H9 (cell line): Measurements from ENCODE around the gene TMEM156. TPM values are rescaled to one million over a fixed set of nuclear protein-coding genes. Genes with fewer than 3 reads are reported as not detected.
A peak's percentile ranks its signal among the peaks of the same experiment; 100 is the strongest.

ENCODE experiments used
- DNase-seq: peaks from one replicate; pipeline ENCODE4 v3.0.0-alpha.2; 2017
- H2AFZ ChIP-seq: one replicate; pipeline ENCODE4 v1.6.1; 2013; ENCODE audit warnings: mild to moderate bottlenecking, low read length, control low read depth, moderate library complexity
- H2AK5ac ChIP-seq: 2 replicates; pipeline ENCODE4 v1.6.1; 2013; ENCODE audit warnings: low read length, control low read depth, mixed read lengths; ENCODE audit not compliant: insufficient read length
- H2BK120ac ChIP-seq: one replicate; pipeline ENCODE4 v1.6.1; 2013; ENCODE audit warnings: low read depth, mild to moderate bottlenecking, low read length, control low read depth, inconsistent platforms; ENCODE audit not compliant: poor library complexity, severe bottlenecking
- H2BK12ac ChIP-seq: 2 replicates; pipeline ENCODE4 v1.6.1; 2013; ENCODE audit warnings: low read length, control low read depth, mixed read lengths, low read depth; ENCODE audit not compliant: insufficient read length
- H2BK15ac ChIP-seq: 2 replicates; pipeline ENCODE4 v1.6.1; 2013; ENCODE audit warnings: low read depth, low read length, control low read depth
- H2BK20ac ChIP-seq: one replicate; pipeline ENCODE4 v1.6.1; 2013; ENCODE audit warnings: low read depth, mild to moderate bottlenecking, low read length, control low read depth, inconsistent platforms; ENCODE audit not compliant: poor library complexity, severe bottlenecking
- H2BK5ac ChIP-seq: 2 replicates; pipeline ENCODE4 v1.6.1; 2013; ENCODE audit warnings: low read length, control low read depth, mixed read lengths; ENCODE audit not compliant: insufficient read length
- H3K14ac ChIP-seq: 2 replicates; pipeline ENCODE4 v1.6.1; 2013; ENCODE audit warnings: low read length, control low read depth; ENCODE audit not compliant: insufficient read depth
- H3K18ac ChIP-seq: 2 replicates; pipeline ENCODE4 v1.6.1; 2013; ENCODE audit warnings: low read depth, mild to moderate bottlenecking, mixed read lengths, low read length, control low read depth; ENCODE audit not compliant: insufficient read length
- H3K23ac ChIP-seq: 2 replicates; pipeline ENCODE4 v1.6.1; 2013; ENCODE audit warnings: low read length, control low read depth, mixed read lengths, low read depth; ENCODE audit not compliant: insufficient read length
- H3K23me2 ChIP-seq: 2 replicates; pipeline ENCODE4 v1.6.1; 2013; ENCODE audit warnings: low read depth, mild to moderate bottlenecking, mixed read lengths, low read length, control low read depth; ENCODE audit not compliant: insufficient read length, poor library complexity, severe bottlenecking
- H3K27ac ChIP-seq: 2 replicates; pipeline ENCODE4 v1.5.1; 2013; ENCODE audit warnings: low read length, control low read depth, mixed read lengths, low read depth; ENCODE audit not compliant: insufficient read length
- H3K27me3 ChIP-seq: 2 replicates; pipeline ENCODE4 v1.6.1; 2013; ENCODE audit warnings: low read length, control low read depth, inconsistent platforms; ENCODE audit not compliant: insufficient read depth
- H3K4ac ChIP-seq: 2 replicates; pipeline ENCODE4 v1.6.1; 2013; ENCODE audit warnings: low read depth, mild to moderate bottlenecking, control low read depth, inconsistent platforms, low read length, moderate library complexity
- H3K4me1 ChIP-seq: 2 replicates; pipeline ENCODE4 v1.6.1; 2013; ENCODE audit warnings: low read length, control low read depth, inconsistent platforms; ENCODE audit not compliant: insufficient read depth
- H3K4me2 ChIP-seq: 2 replicates; pipeline ENCODE4 v1.6.1; 2013; ENCODE audit warnings: low read length, control low read depth, mixed read lengths; ENCODE audit not compliant: insufficient read length, insufficient read depth
- H3K56ac ChIP-seq: 2 replicates; pipeline ENCODE4 v1.6.1; 2013; ENCODE audit warnings: low read depth, mild to moderate bottlenecking, mixed read lengths, low read length, control low read depth; ENCODE audit not compliant: insufficient read length
- H3K79me1 ChIP-seq: 2 replicates; pipeline ENCODE4 v1.6.1; 2013; ENCODE audit warnings: low read depth, mild to moderate bottlenecking, moderate library complexity, low read length, control low read depth, inconsistent platforms; ENCODE audit not compliant: insufficient read depth, poor library complexity, severe bottlenecking
- H3K79me2 ChIP-seq: 2 replicates; pipeline ENCODE4 v1.6.1; 2013; ENCODE audit warnings: low read length, control low read depth, inconsistent platforms; ENCODE audit not compliant: insufficient read depth
- H3K9ac ChIP-seq: 2 replicates; pipeline ENCODE4 v1.6.1; 2013; ENCODE audit warnings: low read length, control low read depth, mixed read lengths; ENCODE audit not compliant: insufficient read length; ENCODE audit errors: extremely low read depth
- H3K9me3 ChIP-seq: one replicate; pipeline ENCODE4 v1.6.1; 2013; ENCODE audit warnings: low read depth, low read length, inconsistent platforms; ENCODE audit not compliant: control insufficient read depth
- H3T11ph ChIP-seq: one replicate; pipeline ENCODE4 v1.6.1; 2013; ENCODE audit warnings: mild to moderate bottlenecking, low read length, control low read depth, inconsistent platforms
- H4K20me1 ChIP-seq: one replicate; pipeline ENCODE4 v1.6.1; 2013; ENCODE audit not compliant: control insufficient read depth, insufficient read length, insufficient read depth
- H4K5ac ChIP-seq: 2 replicates; pipeline ENCODE4 v1.6.1; 2013; ENCODE audit warnings: low read depth, mild to moderate bottlenecking, mixed read lengths, low read length, control low read depth; ENCODE audit not compliant: insufficient read length
- H4K8ac ChIP-seq: replicated peaks from 2 replicates; pipeline ENCODE4 v1.6.1; 2013; ENCODE audit warnings: low read length, control low read depth, mixed read lengths, low read depth; ENCODE audit not compliant: insufficient read length
- H4K91ac ChIP-seq: 2 replicates; pipeline ENCODE4 v1.6.1; 2013; ENCODE audit warnings: low read depth, mild to moderate bottlenecking, moderate library complexity, mixed read lengths, low read length, control low read depth; ENCODE audit not compliant: insufficient read length
- H3K27ac Mint-ChIP-seq, 3 experiments: 2 replicates in 2 of 3; 3 replicates in 1 of 3; pipeline ENCODE4 v1.8.0; 2020 to 2021; ENCODE audit warnings: mixed read lengths in 3 of 3, mild to moderate bottlenecking in 1 of 3, moderate library complexity in 1 of 3
- H3K27me3 Mint-ChIP-seq: 2 replicates; pipeline ENCODE4 v1.8.0; 2021; ENCODE audit warnings: low read depth, mild to moderate bottlenecking, moderate library complexity, mixed read lengths
- H3K36me3 Mint-ChIP-seq, 3 experiments: 2 replicates in 2 of 3; 3 replicates in 1 of 3; pipeline ENCODE4 v1.8.0; 2020 to 2021; ENCODE audit warnings: low read depth in 3 of 3, mixed read lengths in 3 of 3; ENCODE audit not compliant: insufficient read depth in 1 of 3
- H3K4me1 Mint-ChIP-seq, 2 experiments: 2 replicates each; pipeline ENCODE4 v1.8.0; 2020; ENCODE audit warnings: mixed read lengths in 2 of 2
- H3K4me3 Mint-ChIP-seq, 2 experiments: 2 replicates in 1 of 2; 3 replicates in 1 of 2; pipeline ENCODE4 v1.8.0; 2020 to 2021; ENCODE audit warnings: mild to moderate bottlenecking in 2 of 2, mixed read lengths in 2 of 2, moderate library complexity in 1 of 2
- H3K9me3 Mint-ChIP-seq, 2 experiments: 2 replicates in 1 of 2; 3 replicates in 1 of 2; pipeline ENCODE4 v1.8.0; 2020; ENCODE audit warnings: mild to moderate bottlenecking in 2 of 2, mixed read lengths in 2 of 2, moderate library complexity in 1 of 2
- WGBS: extraction: QIAGEN DNeasy Blood & Tissue Kit; methylation state at CpG from one replicate; pipeline ENCODE4 v1.1.7; 2013; ENCODE audit warnings: missing lambda C conversion rate, low lambda C conversion rate, mixed read lengths; ENCODE audit not compliant: insufficient read length; ENCODE audit errors: extremely low coverage; 5-methylcytosine and 5-hydroxymethylcytosine counted together
- total RNA-seq: library from RNA; stranded (reverse); gene quantifications from 2 replicates; pipeline ENCODE4 v1.2.1, GENCODE V29; 2021
- TF ChIP-seq, protein P1 (sequence below): fragments of 200-600 bp; sonication (generic); conservative IDR thresholded peaks from 3 replicates; pipeline ENCODE4 v1.8.0; 2021; ENCODE audit warnings: antibody characterized with exemption, mild to moderate bottlenecking

The TMEM156 gene
- total RNA-seq, 1 experiment from 2014 or later, result not detected

DNA sequence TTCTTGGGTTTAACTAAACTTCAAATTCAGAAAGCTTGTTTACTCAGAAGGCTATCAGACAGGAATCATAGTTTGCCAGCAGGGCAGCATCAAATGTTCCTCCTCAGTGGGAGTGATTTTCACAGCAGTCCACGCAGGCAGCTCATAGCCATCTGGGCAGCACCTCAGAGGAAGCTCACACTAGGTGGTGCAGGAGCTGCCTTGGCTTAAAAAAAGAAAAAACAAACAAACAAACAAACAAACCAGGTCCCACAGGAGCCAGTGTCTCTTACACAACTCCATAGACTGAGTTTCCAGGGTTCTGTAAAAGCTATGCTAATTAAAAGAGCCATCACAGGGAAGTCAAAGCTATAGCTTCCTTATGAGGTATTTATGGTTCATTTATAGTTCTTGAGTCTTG is 19.3 kb upstream of the TMEM156 start:
- H4K8ac ChIP-seq, result no peak overlapping the region
- Mint-ChIP-seq H3K9me3 (no peaks in the 10 kb centered on the region), H3K36me3 (no peaks in the 10 kb centered on the region), H3K4me3 (no peak overlapping the region), H3K4me1 (peaks cover 13 to 18% of the 10 kb centered on the region in 2 experiments), H3K27me3 (no peaks in the 10 kb centered on the region), H3K27ac (no peak overlapping the region)
- H2BK5ac ChIP-seq, result no peak overlapping the region
- H2AFZ ChIP-seq, result no peak overlapping the region
- no peak overlapping the region for H2AK5ac ChIP-seq
- no peak overlapping the region for H3K4me2 ChIP-seq
- H3K27me3 ChIP-seq, result no peaks in the 10 kb centered on the region
- no peaks in the 10 kb centered on the region for H3K9me3 ChIP-seq
- peaks cover 2% of the 10 kb centered on the region; the same call in 1 of the 2 replicates for H3K4me1 ChIP-seq
- no peak overlapping the region for H3K9ac ChIP-seq
- H3K4ac ChIP-seq, result no peak overlapping the region
- H3K27ac ChIP-seq, result no peak overlapping the region
- H3K79me1 ChIP-seq, result no peaks in the 10 kb centered on the region
- H4K20me1 ChIP-seq, result no peaks in the 10 kb centered on the region
- 0 out of 2 replicates have a peak overlapping the region, but pooled peaks have one; percentile 64 for H3K14ac ChIP-seq
- whole genome bisulfite sequencing, result no CpG with 5 or more reads among the region's 1 CpG
- H3T11ph ChIP-seq, result no peak overlapping the region
- no peaks in the 10 kb centered on the region for H3K79me2 ChIP-seq
- H3K23ac ChIP-seq, result no peak overlapping the region
- no peak overlapping the region for H3K18ac ChIP-seq
- no peak overlapping the region for H4K91ac ChIP-seq
- no peak for DNase-seq
- H4K5ac ChIP-seq, result no peak overlapping the region
- no peak overlapping the region for H2BK15ac ChIP-seq
- H3K23me2 ChIP-seq, result no peaks in the 10 kb centered on the region
- H3K56ac ChIP-seq, result no peak overlapping the region
- no peak overlapping the region for H2BK12ac ChIP-seq
- no peak overlapping the region for H2BK20ac ChIP-seq
- TF ChIP-seq, protein P1, sequence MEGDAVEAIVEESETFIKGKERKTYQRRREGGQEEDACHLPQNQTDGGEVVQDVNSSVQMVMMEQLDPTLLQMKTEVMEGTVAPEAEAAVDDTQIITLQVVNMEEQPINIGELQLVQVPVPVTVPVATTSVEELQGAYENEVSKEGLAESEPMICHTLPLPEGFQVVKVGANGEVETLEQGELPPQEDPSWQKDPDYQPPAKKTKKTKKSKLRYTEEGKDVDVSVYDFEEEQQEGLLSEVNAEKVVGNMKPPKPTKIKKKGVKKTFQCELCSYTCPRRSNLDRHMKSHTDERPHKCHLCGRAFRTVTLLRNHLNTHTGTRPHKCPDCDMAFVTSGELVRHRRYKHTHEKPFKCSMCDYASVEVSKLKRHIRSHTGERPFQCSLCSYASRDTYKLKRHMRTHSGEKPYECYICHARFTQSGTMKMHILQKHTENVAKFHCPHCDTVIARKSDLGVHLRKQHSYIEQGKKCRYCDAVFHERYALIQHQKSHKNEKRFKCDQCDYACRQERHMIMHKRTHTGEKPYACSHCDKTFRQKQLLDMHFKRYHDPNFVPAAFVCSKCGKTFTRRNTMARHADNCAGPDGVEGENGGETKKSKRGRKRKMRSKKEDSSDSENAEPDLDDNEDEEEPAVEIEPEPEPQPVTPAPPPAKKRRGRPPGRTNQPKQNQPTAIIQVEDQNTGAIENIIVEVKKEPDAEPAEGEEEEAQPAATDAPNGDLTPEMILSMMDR, result no peak
- no peak overlapping the region for H2BK120ac ChIP-seq
